ENCODE data around the gene REV1.

Gene REV1

GRCh38 chr2:99458529-99458928 lies 31.3 kb downstream of the REV1 start:
- H3K36me3 ChIP-seq (ENCODE audit: control insufficient read depth, insufficient read depth, low read length) = no peaks in the 10 kb centered on the region; the same call in none of the 2 replicates
- TF ChIP-seq CTCF (IDR thresholded peaks at IDR 0.05; ENCODE audit: insufficient read depth, low read length, poor library complexity, severe bottlenecking) = no peak
- DNase-seq (ENCODE audit: extremely low read depth, insufficient read length) = no peak
- H3K27me3 ChIP-seq (replicated peaks; ENCODE audit: control insufficient read depth, insufficient read depth, low read length) = no peaks in the 10 kb centered on the region
- no peak overlapping the region for H3K4me3 ChIP-seq (replicated peaks; ENCODE audit: low read depth, low read length)

- Histone ChIP-seq H3K4me3 (replicated peaks; ENCODE audit: low read depth, low read length) (no peak overlapping the region), H3K36me3 (ENCODE audit: control insufficient read depth, insufficient read depth, low read length) (no peaks in the 10 kb centered on the region; the same call in none of the 2 replicates), H3K27me3 (replicated peaks; ENCODE audit: control insufficient read depth, insufficient read depth, low read length) (no peaks in the 10 kb centered on the region)
- no peak for TF ChIP-seq CTCF (IDR thresholded peaks at IDR 0.05; ENCODE audit: insufficient read depth, low read length, poor library complexity, severe bottlenecking)
- DNase-seq (ENCODE audit: extremely low read depth, insufficient read length) = no peak
Measured at GRCh38 chr2:99451686-99452085, 38.1 kb downstream of the REV1 start.

- TF ChIP-seq CTCF (IDR thresholded peaks at IDR 0.05; ENCODE audit: insufficient read depth, low read length, poor library complexity, severe bottlenecking) = no peak
- no peak for DNase-seq (ENCODE audit: extremely low read depth, insufficient read length)
- H3K27me3 ChIP-seq (replicated peaks; ENCODE audit: control insufficient read depth, insufficient read depth, low read length) = no peaks in the 10 kb centered on the region
- no peaks in the 10 kb centered on the region; the same call in none of the 2 replicates for H3K36me3 ChIP-seq (ENCODE audit: control insufficient read depth, insufficient read depth, low read length)
- H3K4me3 ChIP-seq (replicated peaks; ENCODE audit: low read depth, low read length) = no peak overlapping the region
Measured at GRCh38 chr2:99451280-99451679, 38.5 kb downstream of the REV1 start.

- no peak for DNase-seq (ENCODE audit: extremely low read depth, insufficient read length)
- no peak for TF ChIP-seq CTCF (IDR thresholded peaks at IDR 0.05; ENCODE audit: insufficient read depth, low read length, poor library complexity, severe bottlenecking)
- H3K27me3 ChIP-seq (replicated peaks; ENCODE audit: control insufficient read depth, insufficient read depth, low read length) = no peaks in the 10 kb centered on the region
- no peaks in the 10 kb centered on the region; the same call in none of the 2 replicates for H3K36me3 ChIP-seq (ENCODE audit: control insufficient read depth, insufficient read depth, low read length)
- H3K4me3 ChIP-seq (replicated peaks; ENCODE audit: low read depth, low read length) = no peak overlapping the region
Measured at GRCh38 chr2:99450199-99450598, 39.6 kb downstream of the REV1 start.

- TF ChIP-seq CTCF (IDR thresholded peaks at IDR 0.05; ENCODE audit: insufficient read depth, low read length, poor library complexity, severe bottlenecking) = no peak
- no peak for DNase-seq (ENCODE audit: extremely low read depth, insufficient read length)
- Histone ChIP-seq H3K27me3 (replicated peaks; ENCODE audit: control insufficient read depth, insufficient read depth, low read length) (no peaks in the 10 kb centered on the region), H3K36me3 (ENCODE audit: control insufficient read depth, insufficient read depth, low read length) (no peaks in the 10 kb centered on the region; the same call in none of the 2 replicates), H3K4me3 (replicated peaks; ENCODE audit: low read depth, low read length) (no peak overlapping the region)
Measured at GRCh38 chr2:99448556-99448955, 41.3 kb downstream of the REV1 start.

- no peaks in the 10 kb centered on the region for H3K27me3 ChIP-seq (replicated peaks; ENCODE audit: control insufficient read depth, insufficient read depth, low read length)
- no peak for TF ChIP-seq CTCF (IDR thresholded peaks at IDR 0.05; ENCODE audit: insufficient read depth, low read length, poor library complexity, severe bottlenecking)
- H3K36me3 ChIP-seq (ENCODE audit: control insufficient read depth, insufficient read depth, low read length) = 0 out of 2 replicates have a peak, but pooled peaks cover 2% of the 10 kb centered on the region
- no peak overlapping the region for H3K4me3 ChIP-seq (replicated peaks; ENCODE audit: low read depth, low read length)
- DNase-seq (ENCODE audit: extremely low read depth, insufficient read length) = no peak
Measured at GRCh38 chr2:99445065-99445464, 44.8 kb downstream of the REV1 start.

Measured in GM06990 (cell line).